Measurements from ENCODE around the gene ANKRD36. TPM values are rescaled to one million over a fixed set of nuclear protein-coding genes. Genes with fewer than 3 reads are reported as not detected.
"Not testable (repeated sequence)": the region's sequence is repeated elsewhere in the genome, so short reads cannot be mapped to it uniquely, and the experiment has no call there.

ANKRD36 gene
- total RNA-seq, 1 donor from 2014 or later: 44.0 TPM

- H3K4me3 Mint-ChIP-seq (ENCODE audit: low read depth); DNase-seq (ENCODE audit: low spot score); H3K27me3 Mint-ChIP-seq (ENCODE audit: low read depth); intact Hi-C loops (cut with micrococcal nuclease); H3K27ac Mint-ChIP-seq; H3K4me1 Mint-ChIP-seq (ENCODE audit: low read depth): not testable (repeated sequence)
- Mint-ChIP-seq H3K36me3 (ENCODE audit: low read depth) (peaks cover 65% of the 10 kb centered on the region), H3K9me3 (peaks cover 30% of the 10 kb centered on the region)
Measured at GRCh38 chr2:97168583-97168982, 55.6 kb downstream of the ANKRD36 start.

GRCh38 chr2:97180391-97180790 lies 67.4 kb downstream of the ANKRD36 start:
- intact Hi-C loops (cut with micrococcal nuclease): not testable (repeated sequence)

GRCh38 chr2:97195349-97195748 lies 82.4 kb downstream of the ANKRD36 start:
- H3K9me3 Mint-ChIP-seq; H3K4me1 Mint-ChIP-seq (ENCODE audit: low read depth); H3K4me3 Mint-ChIP-seq (ENCODE audit: low read depth); intact Hi-C loops (cut with micrococcal nuclease); H3K27me3 Mint-ChIP-seq (ENCODE audit: low read depth); DNase-seq (ENCODE audit: low spot score); H3K27ac Mint-ChIP-seq: not testable (repeated sequence)
- peaks cover 60% of the 10 kb centered on the region for H3K36me3 Mint-ChIP-seq (ENCODE audit: low read depth)

More at GRCh38 chr2:97180391-97180790, 67.4 kb downstream of the ANKRD36 start:
- not testable (repeated sequence) for H3K27ac Mint-ChIP-seq; H3K27me3 Mint-ChIP-seq (ENCODE audit: low read depth); H3K4me1 Mint-ChIP-seq (ENCODE audit: low read depth); DNase-seq (ENCODE audit: low spot score); H3K9me3 Mint-ChIP-seq; H3K4me3 Mint-ChIP-seq (ENCODE audit: low read depth)
- peaks cover 46% of the 10 kb centered on the region for H3K36me3 Mint-ChIP-seq (ENCODE audit: low read depth)

GRCh38 chr2:97197251-97197650 lies 84.3 kb downstream of the ANKRD36 start:
- peaks cover 49% of the 10 kb centered on the region for H3K36me3 Mint-ChIP-seq (ENCODE audit: low read depth)
- H3K4me1 Mint-ChIP-seq (ENCODE audit: low read depth); H3K27me3 Mint-ChIP-seq (ENCODE audit: low read depth); H3K9me3 Mint-ChIP-seq; DNase-seq (ENCODE audit: low spot score); intact Hi-C loops (cut with micrococcal nuclease); H3K27ac Mint-ChIP-seq; H3K4me3 Mint-ChIP-seq (ENCODE audit: low read depth): not testable (repeated sequence)

- H3K27me3 Mint-ChIP-seq (ENCODE audit: low read depth); intact Hi-C loops (cut with micrococcal nuclease); H3K27ac Mint-ChIP-seq; H3K9me3 Mint-ChIP-seq; H3K4me3 Mint-ChIP-seq (ENCODE audit: low read depth); H3K4me1 Mint-ChIP-seq (ENCODE audit: low read depth); DNase-seq (ENCODE audit: low spot score): not testable (repeated sequence)
- H3K36me3 Mint-ChIP-seq (ENCODE audit: low read depth): peaks cover 39% of the 10 kb centered on the region
Measured at GRCh38 chr2:97200887-97201286, 87.9 kb downstream of the ANKRD36 start.

GRCh38 chr2:97202643-97203250 lies 89.8 kb downstream of the ANKRD36 start:
- H3K9me3 Mint-ChIP-seq; H3K4me3 Mint-ChIP-seq (ENCODE audit: low read depth); H3K27me3 Mint-ChIP-seq (ENCODE audit: low read depth); H3K27ac Mint-ChIP-seq; DNase-seq (ENCODE audit: low spot score); intact Hi-C loops (cut with micrococcal nuclease); H3K4me1 Mint-ChIP-seq (ENCODE audit: low read depth): not testable (repeated sequence)
- H3K36me3 Mint-ChIP-seq (ENCODE audit: low read depth): peaks cover 31% of the 10 kb centered on the region

- no peaks in the 10 kb centered on the region for H3K27me3 Mint-ChIP-seq (ENCODE audit: low read depth)
Measured at GRCh38 chr2:97210325-97210724, 97.4 kb downstream of the ANKRD36 start.

GRCh38 chr2:97215025-97215424 lies 102.1 kb downstream of the ANKRD36 start:
- peaks cover 33% of the 10 kb centered on the region for H3K36me3 Mint-ChIP-seq (ENCODE audit: low read depth)
- intact Hi-C loops (cut with micrococcal nuclease): not testable (repeated sequence)

More at GRCh38 chr2:97210325-97210724, 97.4 kb downstream of the ANKRD36 start:
- Mint-ChIP-seq H3K27ac (no peak overlapping the region), H3K36me3 (ENCODE audit: low read depth) (peaks cover 32% of the 10 kb centered on the region), H3K4me1 (ENCODE audit: low read depth) (peaks cover 2% of the 10 kb centered on the region), H3K9me3 (no peaks in the 10 kb centered on the region), H3K4me3 (ENCODE audit: low read depth) (no peak overlapping the region)
- DNase-seq (ENCODE audit: low spot score): no peak
- intact Hi-C loops (cut with micrococcal nuclease): no loop called here

GRCh38 chr2:97230848-97231585 lies 118.1 kb downstream of the ANKRD36 start:
- intact Hi-C loops (cut with micrococcal nuclease); H3K4me3 Mint-ChIP-seq (ENCODE audit: low read depth); H3K27ac Mint-ChIP-seq; DNase-seq (ENCODE audit: low spot score); H3K27me3 Mint-ChIP-seq (ENCODE audit: low read depth); H3K9me3 Mint-ChIP-seq; H3K4me1 Mint-ChIP-seq (ENCODE audit: low read depth): not testable (repeated sequence)
- peaks cover 21% of the 10 kb centered on the region for H3K36me3 Mint-ChIP-seq (ENCODE audit: low read depth)

More at GRCh38 chr2:97215025-97215424, 102.1 kb downstream of the ANKRD36 start:
- not testable (repeated sequence) for H3K27ac Mint-ChIP-seq; H3K9me3 Mint-ChIP-seq; DNase-seq (ENCODE audit: low spot score); H3K4me1 Mint-ChIP-seq (ENCODE audit: low read depth); H3K4me3 Mint-ChIP-seq (ENCODE audit: low read depth); H3K27me3 Mint-ChIP-seq (ENCODE audit: low read depth)

- H3K4me1 Mint-ChIP-seq (ENCODE audit: low read depth); intact Hi-C loops (cut with micrococcal nuclease): not testable (repeated sequence)
- peaks cover 12% of the 10 kb centered on the region for H3K36me3 Mint-ChIP-seq (ENCODE audit: low read depth)
Measured at GRCh38 chr2:97232981-97233380, 120.0 kb downstream of the ANKRD36 start.

GRCh38 chr2:97233660-97234295 lies 120.8 kb downstream of the ANKRD36 start:
- H3K9me3 Mint-ChIP-seq; H3K4me1 Mint-ChIP-seq (ENCODE audit: low read depth); DNase-seq (ENCODE audit: low spot score); intact Hi-C loops (cut with micrococcal nuclease); H3K4me3 Mint-ChIP-seq (ENCODE audit: low read depth); H3K27ac Mint-ChIP-seq; H3K27me3 Mint-ChIP-seq (ENCODE audit: low read depth): not testable (repeated sequence)
- peaks cover 10% of the 10 kb centered on the region for H3K36me3 Mint-ChIP-seq (ENCODE audit: low read depth)

More at GRCh38 chr2:97232981-97233380, 120.0 kb downstream of the ANKRD36 start:
- not testable (repeated sequence) for H3K4me3 Mint-ChIP-seq (ENCODE audit: low read depth); DNase-seq (ENCODE audit: low spot score); H3K27ac Mint-ChIP-seq; H3K9me3 Mint-ChIP-seq; H3K27me3 Mint-ChIP-seq (ENCODE audit: low read depth)

- H3K36me3 Mint-ChIP-seq (ENCODE audit: low read depth); intact Hi-C loops (cut with micrococcal nuclease); H3K27me3 Mint-ChIP-seq (ENCODE audit: low read depth); H3K4me3 Mint-ChIP-seq (ENCODE audit: low read depth); DNase-seq (ENCODE audit: low spot score); H3K9me3 Mint-ChIP-seq; H3K4me1 Mint-ChIP-seq (ENCODE audit: low read depth); H3K27ac Mint-ChIP-seq: not testable (repeated sequence)
Measured at GRCh38 chr2:97261192-97261591, 148.2 kb downstream of the ANKRD36 start.

- H3K36me3 Mint-ChIP-seq (ENCODE audit: low read depth); intact Hi-C loops (cut with micrococcal nuclease); DNase-seq (ENCODE audit: low spot score); H3K27me3 Mint-ChIP-seq (ENCODE audit: low read depth); H3K4me1 Mint-ChIP-seq (ENCODE audit: low read depth); H3K27ac Mint-ChIP-seq; H3K4me3 Mint-ChIP-seq (ENCODE audit: low read depth); H3K9me3 Mint-ChIP-seq: not testable (repeated sequence)
Measured at GRCh38 chr2:97266449-97266848, 153.5 kb downstream of the ANKRD36 start.

Measured in activated T-helper 2 cell treated with anti-CD3 and anti-CD28 coated beads, Interferon-gamma antibody, Interleukin-2, Interleukin-4, amounts not matched to agents 10 μg/mL and 5 μg/mL and 100 μg/mL, durations not matched to agents 14 hours and 24 hours and 36 hours (primary cell).